GM19397 (cell line): ENCODE measurements around the gene CCDC136.

Experiments
- ATAC-seq: cut with Tn5 transposase; IDR thresholded peaks from one replicate; pipeline ENCODE4 v1.9.1; 2021; ENCODE audit warnings: mild to moderate bottlenecking, moderate library complexity; ENCODE audit not compliant: unreplicated experiment

Gene CCDC136

DNA sequence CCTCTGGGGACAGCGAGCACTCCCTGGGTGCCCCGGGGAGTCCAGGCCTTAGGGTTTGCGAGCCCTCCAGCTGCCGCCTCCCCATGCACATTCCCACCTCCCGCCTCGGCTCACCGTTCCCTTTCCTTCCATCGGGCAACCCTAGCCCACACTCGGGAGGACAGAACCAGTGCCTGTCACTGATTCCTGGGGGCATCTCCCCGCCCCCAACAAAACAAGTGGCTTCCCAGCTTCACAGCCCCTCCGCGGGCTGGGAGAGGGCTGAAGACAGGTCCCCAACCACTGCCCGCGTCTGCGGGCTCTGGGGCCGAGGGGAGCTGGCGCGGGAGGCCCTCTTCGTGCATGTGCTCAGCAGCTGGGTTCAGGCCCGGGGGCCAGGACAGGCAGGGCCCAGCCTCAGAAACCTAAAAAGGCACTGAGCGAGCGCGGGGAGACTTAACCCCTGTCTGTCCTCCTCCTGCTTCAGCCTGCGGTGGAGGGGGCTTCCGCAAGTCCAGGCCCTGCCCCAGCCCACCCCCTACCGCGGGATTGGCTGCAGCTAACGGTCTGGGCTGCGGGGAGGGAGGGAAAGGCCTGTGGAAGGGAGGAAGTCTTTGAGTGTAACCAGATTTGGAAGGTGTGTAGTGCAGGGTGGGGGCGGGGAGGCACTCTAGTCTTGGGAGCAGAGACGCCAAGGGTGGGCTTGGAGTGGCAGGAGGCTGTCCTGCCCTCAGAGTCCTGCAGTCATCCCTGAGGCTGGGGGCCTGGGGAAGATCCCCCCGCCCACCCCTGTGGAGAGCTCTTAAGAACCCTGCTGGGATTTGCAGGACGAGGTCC is 39.6 kb downstream of the CCDC136 start:
- no peak for ATAC-seq

- ATAC-seq: no peak
Observed at GRCh38 chr7:128831994-128832879, 40.5 kb downstream of the CCDC136 start.

DNA sequence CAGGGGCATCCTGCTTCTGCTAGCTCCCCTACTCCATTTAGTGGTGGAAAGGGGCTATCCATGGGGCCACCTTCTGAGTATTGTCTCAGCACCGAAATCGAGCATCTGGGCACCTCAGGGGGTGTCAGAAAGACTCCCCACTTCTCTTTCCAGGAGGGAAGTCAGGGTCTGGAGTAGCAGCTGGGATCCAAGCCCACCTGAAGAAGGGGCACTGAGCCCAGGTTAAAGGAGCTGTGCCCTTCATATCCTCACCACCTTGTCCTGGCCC is 41.0 kb downstream of the CCDC136 start:
- ATAC-seq: no peak

GRCh38 chr7:128833148-128833945 is 41.6 kb downstream of the CCDC136 start:
- no peak for ATAC-seq

DNA sequence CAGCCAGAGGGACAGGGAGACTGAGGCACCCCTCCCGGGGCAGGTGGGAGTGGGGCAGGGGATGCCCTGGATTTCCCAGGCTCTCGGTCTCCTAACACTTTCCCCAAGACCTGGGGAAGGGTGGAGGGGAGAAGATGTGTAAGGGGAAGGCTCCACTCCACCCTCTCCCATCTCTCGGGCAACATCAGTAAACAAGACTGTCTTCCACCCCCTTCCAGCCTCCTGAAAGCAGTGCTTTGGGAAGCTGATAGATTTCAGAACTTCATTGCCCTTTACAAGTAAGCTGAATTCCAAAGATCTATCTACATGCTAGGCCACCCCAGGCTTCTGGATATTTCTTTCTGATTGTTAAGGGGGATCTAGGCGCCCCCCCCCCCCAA is 42.2 kb downstream of the CCDC136 start:
- no peak for ATAC-seq

DNA sequence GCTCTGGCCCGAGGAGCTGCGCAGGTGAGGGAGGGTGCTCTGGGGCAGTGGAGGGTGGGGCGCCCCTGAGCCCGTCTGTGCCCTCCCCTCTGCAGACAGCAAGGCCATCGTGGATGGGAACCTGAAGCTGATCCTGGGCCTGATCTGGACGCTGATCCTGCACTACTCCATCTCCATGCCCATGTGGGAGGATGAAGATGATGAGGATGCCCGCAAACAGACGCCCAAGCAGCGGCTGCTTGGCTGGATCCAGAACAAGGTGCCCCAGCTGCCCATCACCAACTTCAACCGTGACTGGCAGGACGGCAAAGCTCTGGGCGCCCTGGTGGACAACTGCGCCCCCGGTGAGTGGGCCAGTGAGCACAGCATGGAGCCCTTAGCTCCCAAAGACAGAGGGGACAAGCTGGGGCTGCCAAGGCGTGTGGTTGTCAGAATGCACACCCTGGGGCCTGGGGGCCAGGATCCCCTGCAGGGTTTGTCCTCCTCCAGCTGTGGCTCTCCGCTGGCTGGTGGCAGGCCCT is 43.5 kb downstream of the CCDC136 start:
- no peak for ATAC-seq

DNA sequence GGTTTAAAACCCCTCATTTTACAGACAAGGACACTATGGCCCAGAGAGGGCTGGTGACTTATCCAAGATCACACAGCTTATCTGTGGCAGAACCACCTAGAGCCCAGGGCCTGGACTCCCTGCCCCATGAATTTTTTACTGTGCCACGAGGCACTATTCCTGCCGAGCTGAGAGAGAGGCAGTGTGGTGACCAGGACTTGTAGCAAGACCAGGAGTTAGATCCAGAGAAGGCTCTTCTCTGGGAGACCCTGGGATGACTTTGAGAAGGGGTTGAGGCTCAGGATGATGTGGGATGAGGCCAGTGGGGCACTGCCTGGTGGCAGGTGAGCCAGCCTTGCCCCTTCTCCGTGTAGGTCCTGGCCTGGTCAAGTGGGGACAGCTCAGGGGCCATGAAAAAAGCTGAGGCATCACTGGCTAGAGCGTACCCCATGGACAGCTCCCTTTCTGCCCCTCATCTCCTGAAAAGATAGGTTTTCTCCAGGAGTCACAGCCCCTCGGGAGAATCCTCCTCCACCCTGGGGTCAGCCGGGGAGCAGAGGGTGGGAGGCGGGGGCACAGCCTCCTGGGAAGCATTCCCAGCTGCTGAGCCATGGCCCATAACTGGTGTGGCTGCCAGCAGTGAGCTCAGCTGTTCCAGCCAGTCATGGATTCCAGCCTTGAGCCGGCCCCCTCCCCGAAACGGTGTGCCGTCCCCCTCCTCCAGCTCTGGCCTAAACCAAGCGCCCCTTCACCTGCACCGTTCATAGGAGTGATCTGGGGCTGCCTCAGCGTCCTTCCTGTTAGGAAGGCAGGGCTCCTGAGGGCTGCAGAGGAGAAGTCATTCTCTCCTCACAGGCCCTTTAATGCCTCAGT is 44.2 kb downstream of the CCDC136 start:
- ATAC-seq: no peak

GRCh38 chr7:128836729-128837348 is 45.1 kb downstream of the CCDC136 start:
- no peak for ATAC-seq

- no peak for ATAC-seq
Observed at GRCh38 chr7:128837521-128837921, 45.8 kb downstream of the CCDC136 start.

DNA sequence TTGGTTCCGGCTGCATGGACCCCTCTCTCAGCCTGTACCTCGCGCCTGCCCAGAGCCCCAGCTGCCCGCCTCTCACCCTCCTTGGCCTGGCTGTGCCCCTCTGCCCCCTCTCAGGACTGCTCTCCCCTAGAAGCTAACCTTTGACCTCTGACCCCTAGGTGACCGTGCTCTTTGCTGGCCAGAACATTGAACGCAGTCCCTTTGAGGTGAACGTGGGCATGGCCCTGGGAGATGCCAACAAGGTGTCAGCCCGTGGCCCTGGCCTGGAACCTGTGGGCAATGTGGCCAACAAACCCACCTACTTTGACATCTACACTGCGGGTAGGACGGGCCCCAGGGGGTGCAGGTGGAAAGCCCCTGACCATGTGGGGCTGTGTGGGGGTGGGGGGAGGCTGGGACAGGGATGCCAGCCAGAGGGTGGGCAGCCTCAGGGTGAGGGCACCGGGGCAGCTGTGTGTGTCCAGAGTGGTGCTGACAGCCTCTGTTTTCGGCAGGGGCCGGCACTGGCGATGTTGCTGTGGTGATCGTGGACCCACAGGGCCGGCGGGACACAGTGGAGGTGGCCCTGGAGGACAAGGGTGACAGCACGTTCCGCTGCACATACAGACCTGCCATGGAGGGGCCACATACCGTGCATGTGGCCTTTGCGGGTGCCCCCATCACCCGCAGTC is 46.5 kb downstream of the CCDC136 start:
- ATAC-seq: no peak

DNA sequence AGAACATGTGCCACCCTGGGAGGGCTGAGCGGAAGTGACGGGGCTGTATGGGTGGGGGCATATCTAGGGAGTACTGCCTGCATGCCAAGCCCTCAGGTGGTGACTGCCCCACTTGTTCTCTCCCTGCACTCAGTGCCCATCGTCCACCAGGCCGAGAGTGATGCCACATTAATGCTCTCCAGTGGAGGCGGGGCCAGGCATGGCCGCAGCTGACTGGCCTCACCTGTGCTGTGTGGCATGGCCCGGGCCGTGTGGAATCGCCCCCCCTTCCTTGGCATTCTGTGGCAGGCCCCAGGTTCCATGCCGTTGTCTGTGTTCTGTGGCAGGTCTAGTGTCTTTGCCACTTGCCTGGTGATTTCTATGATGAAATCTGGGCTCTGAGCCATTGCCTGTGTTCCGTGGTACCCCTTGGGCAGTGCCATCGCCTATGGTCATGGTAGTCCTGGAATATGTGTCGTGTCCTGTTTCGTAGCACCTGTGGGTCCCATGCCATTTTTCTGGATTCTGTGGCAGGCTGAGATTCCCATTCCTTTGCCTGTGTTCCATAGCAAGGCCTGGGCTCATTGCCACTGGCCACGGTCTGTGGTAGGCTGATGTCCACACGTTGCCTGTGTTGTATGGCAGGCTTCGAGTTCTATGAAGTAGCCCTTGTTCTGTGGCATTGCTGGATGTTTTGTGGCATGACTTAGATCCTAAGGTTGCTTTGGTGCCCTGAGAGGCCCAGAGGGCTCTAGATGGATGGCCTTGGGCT is 47.4 kb downstream of the CCDC136 start:
- ATAC-seq: no peak

DNA sequence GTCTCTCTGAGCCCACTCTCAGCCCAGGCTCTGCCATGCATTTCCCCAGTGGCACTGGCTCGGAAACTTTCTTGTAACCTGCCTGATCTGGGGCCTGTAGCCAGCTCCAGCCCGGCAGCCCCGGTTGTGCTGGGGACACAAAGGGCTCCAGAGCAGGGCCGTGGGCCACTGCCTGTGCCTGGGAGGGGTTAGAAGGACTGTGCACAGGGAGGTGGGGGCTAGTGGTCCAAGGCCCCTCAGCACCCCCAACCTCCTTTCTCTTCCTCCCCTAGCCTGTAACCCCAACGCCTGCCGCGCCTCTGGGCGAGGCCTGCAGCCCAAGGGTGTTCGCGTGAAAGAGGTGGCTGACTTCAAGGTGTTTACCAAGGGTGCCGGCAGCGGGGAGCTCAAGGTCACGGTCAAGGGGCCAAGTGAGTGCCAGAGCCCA is 48.0 kb downstream of the CCDC136 start:
- no peak for ATAC-seq

- no peak for ATAC-seq
Observed at GRCh38 chr7:128840326-128841170, 48.8 kb downstream of the CCDC136 start.

- no peak for ATAC-seq
Observed at GRCh38 chr7:128841171-128841690, 49.5 kb downstream of the CCDC136 start.

- no peak for ATAC-seq
Observed at GRCh38 chr7:128841921-128842673, 50.3 kb downstream of the CCDC136 start.
